GM19468 (cell line): ENCODE results near the gene RIPK4.
"Not testable (repeated sequence)": the region's sequence is repeated elsewhere in the genome, so short reads cannot be mapped to it uniquely, and the experiment has no call there.

Experiments used
- ATAC-seq: cut with Tn5 transposase; IDR thresholded peaks from one replicate; pipeline ENCODE4 v1.9.1; 2021; ENCODE audit warnings: mild to moderate bottlenecking, moderate library complexity, moderate number of reproducible peaks; ENCODE audit not compliant: unreplicated experiment; ENCODE audit errors: extremely low read depth

RIPK4 gene

DNA sequence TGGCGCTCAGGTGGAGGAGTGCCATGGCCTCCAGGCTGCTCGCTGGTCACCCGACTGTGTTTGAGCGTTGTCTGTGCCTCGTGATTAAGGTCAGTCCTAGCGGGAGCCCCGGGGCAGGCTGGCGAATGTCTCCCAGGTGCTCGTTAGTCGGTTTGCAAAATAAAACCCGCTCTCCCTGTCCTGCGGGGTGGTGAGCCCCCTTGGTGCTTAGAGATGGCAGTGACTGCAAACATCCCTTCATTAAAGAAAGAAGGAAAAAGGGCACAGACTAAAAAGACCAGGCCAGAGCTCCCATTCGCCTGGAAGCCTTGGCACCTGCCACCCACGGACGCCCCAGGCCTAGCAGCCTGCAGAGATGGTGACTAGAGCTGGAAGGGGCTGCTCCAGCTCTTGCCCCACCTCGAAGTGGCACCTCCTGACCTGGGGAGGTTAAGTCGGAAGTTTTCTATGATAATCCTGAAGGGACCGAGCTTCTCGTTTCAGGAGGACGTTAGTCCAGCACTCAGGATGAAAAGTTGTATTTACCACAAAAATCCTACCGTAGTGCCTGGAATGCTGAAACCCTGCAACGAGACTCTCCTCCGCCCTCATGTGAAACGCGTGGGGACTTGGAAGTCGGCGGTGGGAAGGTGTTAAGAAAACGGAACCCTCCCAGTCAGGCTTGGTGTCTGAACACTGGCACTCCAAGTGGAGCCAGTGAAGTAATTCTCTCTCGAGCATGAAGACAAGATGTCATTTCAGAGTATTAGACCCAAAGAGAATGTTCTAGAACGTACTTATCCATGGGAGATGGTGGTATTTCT lies 24.6 kb downstream of the RIPK4 start:
- no peak for ATAC-seq

DNA sequence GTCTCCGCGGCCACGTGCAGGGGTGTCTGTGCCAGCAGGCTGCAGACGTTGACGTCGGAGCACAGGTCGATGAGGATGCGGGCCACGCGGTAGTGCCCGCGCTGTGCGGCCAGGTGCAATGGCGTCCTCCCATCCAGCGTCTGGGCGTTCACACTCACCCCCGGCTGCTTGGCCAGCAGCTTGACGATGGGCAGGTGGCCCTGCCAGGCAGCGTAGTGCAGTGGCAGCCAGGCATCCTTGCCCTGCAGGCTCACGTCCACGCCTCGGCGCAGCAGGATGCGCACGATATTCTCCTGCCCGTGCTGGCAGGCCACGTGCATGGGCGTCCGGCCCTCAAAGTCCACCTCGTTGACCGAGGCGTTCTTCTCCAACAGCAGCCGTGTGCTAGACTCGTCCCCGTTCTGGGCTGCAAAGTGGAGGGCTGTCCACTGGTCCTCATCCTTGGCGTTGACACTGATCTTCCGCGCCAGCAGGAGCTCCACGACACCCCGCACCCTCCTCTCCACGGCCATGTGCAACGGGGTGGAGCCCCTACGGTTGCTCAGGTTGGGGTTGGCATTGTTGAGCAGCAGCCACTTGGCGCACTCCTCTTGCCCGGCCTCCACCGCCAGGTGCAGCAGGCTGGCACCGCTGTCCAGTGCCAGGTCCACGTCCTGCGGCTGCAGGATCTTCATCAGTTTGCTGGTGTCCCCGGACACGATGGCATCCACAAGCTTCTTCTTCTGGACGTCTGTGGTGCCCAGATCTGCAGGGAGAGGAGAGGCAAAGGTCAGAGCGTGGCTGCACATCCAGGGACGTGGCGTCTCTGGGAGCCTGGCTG lies 25.4 kb downstream of the RIPK4 start:
- no peak for ATAC-seq

DNA sequence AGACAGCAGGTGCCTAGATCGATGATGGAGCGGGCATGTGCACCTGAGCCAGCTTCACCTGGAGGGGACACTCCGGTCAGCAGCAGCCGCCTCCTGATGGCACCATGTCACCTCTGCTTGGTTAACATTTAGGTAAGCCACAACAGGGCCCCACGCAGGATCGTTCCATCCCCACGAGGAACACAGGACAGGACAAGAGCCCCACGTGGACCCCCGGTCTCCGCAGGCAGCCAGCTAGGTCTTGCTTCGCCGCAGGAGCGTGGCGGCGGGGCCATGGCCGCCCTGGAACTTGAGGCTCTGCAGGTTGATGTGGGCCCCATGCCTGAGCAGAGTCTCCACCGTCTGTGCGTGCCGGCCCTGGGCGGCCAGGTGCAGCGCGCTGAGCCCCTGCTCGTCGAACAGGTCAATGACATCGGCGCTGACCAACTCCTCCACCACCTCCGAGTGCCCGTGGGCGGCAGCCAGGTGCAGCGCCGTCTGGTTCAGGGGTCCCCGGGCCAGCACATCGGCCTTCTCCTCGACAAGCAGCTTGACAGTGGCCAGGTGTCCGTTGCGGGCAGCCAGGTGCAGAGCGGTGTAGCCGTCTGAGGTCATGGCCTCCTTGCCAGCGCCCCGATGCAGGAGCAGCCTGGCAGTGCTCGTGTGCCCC lies 26.1 kb downstream of the RIPK4 start:
- ATAC-seq = no peak

DNA sequence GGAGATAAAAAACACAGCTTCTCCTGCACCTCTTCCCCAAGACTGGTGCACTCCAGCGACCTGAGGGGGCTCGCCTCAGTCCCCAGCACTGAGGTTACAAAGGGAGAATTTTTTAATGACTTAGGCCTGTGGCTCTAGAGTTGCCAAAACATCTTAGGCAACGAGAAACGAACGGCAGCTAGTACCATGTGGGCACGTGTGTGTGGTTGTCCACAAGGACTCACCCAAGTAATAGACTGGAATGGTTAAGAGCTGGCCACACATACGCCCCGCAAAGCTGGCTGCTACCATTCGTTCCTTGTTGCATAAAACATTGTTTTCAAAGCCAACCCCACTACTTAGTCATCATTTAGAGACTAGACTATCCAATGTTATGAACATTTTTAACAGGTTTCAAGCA lies 26.9 kb downstream of the RIPK4 start:
- no peak for ATAC-seq

DNA sequence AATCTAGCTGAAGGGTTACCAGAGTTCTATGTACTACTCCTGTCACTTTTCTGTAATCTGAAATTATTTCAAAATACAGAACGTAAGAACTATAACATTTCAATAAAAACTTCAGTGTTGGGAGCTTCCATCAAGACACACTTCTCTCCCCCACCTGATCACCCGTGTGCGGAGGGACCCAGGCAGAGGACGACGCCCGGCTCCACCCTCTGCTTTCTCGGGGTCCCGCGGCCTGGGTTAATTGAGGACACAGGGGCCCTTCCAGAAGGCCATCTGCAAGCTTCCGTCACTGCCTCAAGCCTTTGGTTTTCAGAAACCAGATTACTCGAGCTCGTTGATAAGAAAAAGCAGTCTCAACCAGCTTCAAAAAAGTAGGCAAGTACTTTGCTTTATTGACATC lies 27.8 kb downstream of the RIPK4 start:
- ATAC-seq = no peak

DNA sequence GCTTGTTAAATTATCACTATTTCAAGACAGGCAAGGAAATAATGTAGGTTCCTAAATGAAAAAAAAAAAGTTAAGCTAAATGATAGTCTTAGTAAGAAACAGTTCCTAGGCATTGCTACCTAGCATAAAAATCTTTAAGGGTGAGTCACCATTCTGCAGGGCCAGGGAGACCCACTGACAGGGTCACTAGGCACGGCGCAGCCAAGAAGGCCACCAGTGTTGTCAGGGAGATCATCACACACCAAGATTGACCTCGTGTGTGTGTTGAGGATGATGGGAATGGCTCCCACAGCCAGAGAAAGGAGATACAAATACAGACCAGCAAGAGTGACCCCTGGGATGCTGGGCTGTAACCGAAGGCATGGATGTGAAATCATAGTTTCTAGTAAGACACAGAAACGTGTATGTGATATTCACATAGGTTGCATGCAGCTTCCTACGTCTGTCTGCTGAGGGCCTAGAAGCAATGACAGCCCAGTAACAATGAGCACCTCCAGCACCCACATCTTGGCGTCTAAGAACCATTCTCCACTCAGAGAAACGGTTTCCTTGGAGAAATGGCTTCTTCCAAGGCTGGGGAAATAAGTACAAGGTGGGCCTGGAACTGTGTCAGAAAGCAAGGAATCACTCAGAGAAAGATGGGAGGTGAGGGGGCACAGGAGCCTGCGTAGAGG lies 29.1 kb downstream of the RIPK4 start:
- no peak for ATAC-seq

DNA sequence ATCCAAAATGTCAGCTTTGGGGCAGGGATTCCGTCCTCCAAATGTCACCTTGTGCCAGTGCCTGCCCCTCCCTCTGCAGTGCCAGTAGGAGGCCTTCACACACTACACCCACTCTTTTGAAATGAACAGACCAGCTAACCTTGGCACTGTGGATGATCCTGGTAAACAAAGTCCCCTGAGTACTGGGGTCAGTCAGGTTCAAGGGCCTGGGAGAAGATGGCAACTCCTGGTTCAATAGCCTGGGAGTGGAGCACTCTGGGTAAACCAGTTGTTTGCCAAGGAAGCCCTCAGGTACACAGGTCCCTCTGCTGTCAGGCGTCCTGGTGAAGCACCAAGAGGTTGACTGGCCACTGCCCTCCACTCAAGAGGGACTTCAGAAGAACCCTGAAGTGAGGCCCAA lies 30.4 kb downstream of the RIPK4 start:
- ATAC-seq = no peak

DNA sequence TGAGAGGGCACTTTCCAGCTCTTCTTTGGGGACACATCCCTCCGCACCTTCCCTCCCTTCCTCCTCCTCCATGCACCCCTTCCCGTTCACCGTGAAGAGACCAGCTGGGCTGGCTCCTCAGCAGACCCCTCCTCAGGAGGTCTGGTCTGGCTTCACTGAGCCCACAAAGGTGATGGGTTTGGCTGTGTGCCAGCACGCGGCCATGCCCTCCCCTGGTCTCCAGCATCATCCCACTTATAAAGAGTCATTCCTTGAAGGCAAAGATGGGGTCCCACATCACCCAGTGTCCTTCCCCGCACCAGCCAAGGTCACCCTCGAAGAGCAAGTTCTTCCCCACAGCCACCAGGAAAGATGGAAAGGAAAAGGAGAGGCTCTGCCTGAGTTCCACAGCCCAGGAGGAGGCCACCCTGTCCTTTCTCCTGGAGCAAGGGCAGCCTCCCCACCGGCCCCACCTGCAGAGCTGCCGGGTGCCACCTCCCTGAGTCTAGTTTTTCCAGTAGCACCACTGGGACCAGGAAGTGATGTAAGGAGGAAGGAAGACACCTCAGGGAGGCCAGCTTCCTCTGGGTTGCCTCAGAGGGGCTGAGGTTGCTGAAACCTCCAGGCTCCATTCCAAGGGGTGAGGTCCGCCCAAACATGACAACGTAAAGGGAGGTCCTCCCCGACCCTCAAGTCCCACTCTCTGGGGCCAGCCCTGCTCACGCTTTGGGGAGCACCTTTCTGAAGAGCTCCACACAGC lies 32.7 kb downstream of the RIPK4 start:
- ATAC-seq = no peak

DNA sequence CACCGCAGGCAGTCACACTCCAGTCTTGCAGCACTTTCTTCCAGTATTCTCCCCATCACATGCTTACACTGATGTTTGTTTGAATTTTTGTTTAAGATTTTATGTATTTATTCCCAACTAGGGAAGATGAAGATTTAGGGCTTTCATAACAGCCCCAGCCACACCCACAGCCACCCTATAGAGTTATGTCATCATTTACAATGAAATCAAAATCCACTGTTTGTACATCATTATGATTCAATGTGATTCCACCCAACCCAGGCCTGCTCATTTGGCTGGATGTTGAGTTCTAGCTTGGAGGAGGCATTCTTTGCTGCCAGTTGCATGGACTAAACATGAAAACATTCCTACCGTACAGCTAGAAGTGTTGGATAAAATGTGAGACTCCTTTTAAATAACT lies 35.8 kb downstream of the RIPK4 start:
- ATAC-seq = no peak

DNA sequence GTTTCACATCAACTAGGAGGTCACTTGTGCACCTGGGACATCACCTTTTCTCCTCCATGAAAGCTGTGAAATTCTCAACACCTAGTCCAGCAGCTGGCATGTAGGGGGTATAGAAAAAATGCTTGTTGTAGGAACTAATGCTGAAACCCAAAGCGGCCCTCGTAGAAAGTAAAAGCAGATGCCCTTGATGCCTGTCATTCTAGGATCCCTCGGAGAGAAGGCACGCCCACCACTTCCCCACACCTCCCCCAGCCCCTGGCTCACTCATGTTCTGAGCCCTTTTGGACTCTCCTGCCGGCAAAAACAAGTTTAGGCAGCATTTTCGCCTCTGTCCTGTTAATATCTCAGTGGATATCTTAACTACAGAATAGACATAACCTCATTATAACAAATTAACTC lies 36.5 kb downstream of the RIPK4 start:
- ATAC-seq = no peak

DNA sequence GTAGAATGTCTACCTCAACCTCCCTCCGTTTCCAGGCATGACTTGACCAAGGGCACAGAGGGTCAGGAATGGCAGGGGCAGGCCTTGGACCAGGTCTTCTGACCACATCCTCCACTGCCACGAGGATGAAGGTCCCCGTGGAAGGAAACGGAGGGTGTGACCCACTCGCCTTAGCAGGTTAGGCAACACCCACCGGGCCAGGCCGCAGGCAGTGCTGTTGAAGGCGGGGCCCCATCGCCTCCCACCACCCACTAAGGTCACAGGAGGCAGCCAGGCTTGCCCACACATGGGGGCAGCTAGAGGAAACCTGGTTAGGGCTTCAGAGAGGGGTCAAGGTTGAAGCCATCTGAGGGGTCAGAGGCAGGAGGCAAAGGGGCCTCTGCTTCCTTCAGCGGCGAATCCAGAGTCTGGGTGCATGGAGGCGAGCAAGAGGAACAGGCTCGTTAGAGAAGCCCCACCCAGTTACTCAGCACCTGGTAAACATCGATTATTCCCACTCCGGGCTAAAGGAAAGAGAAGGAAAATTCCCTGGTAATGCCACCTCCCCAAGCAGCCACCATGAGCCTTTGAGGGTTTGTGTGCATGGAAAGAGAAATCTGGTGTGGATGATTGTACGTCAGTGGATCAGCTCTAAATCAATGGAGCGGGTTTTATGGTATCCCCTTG lies 37.0 kb downstream of the RIPK4 start:
- ATAC-seq = no peak

DNA sequence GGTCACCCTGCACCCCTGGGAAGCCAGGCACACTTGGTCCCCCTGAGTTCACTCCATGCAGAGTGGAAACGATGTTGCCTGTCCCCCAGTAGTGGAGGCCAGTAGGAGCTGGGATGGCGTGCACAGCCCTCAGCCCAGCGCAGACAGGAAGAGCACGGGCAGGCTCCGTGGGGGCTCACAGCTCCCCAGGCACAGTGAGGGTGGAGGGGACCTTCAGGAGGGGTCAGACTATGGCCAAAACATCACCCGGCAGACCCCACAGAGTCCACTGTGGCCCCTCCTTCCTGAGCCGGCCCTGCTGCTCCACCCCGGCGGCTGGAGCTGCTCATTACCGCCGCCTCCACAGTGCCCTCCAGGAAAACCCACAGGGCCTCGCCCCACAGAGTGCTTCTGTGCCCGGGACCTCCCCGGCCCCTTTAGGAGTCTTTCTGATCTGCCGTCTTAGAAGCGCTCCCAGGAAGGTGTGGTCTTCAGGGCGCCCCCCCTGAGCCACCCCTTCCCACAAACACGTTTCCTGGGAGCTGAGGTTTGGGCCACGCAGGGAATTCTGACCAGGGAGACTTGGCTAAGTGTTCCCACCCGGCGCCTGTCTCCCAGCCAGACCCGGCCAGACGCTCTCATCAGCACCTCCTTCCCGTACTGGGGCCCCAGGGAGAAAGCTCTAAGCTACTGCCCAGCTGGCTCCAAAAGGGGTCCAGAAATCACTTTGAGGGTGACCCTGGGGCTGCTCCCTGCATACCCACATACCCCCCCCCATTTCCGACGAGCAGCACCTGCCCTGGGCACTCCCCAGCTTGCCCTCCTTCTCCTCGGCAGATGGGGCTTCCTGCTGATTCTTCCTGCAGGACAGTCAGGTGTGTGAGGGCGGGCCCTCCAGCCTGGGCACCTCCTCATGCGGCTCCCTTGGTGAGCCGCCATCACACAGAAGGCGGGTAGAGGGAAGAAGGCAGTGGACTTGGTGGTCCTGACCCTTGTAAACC lies 38.8 kb downstream of the RIPK4 start:
- no peak for ATAC-seq

DNA sequence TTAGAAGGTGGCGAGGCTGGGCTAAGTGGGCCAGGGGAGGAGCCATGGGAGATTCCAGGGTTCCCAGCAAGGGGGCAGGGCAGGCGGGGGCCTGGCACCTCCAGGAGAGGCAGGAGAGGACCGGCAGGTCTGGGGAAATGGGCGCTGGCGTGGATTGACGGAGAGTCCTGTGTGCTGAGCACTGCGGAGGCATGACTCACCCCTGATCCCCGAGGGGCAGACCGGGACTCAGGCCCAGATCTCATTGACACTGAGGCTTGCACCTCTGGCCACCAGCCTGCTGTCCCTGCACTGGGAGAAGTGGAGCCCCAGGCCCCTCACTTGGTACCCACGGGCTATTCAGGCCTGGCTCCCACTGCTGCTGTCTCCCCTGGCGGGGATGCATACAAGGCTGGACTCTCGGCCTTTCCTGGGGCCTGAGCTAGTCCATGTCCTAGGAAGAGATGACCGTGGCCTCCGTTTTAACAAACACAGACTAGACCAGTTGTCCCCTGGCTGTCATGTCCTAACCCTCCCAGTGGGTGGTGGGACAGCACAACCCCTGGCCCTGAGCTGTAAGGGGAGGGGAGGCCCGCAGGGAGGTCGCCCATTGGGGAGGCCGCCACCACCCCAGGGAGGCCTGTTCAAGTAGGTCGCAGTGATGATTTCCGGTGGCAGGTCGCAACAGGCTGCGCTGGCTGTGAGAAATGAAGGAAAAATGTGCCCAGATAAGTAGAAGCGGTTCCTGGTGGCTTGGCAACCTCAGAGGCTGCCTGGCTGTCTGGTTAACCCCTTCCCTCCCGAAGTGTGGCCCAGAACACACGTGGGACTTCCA lies 39.7 kb downstream of the RIPK4 start:
- ATAC-seq = no peak

DNA sequence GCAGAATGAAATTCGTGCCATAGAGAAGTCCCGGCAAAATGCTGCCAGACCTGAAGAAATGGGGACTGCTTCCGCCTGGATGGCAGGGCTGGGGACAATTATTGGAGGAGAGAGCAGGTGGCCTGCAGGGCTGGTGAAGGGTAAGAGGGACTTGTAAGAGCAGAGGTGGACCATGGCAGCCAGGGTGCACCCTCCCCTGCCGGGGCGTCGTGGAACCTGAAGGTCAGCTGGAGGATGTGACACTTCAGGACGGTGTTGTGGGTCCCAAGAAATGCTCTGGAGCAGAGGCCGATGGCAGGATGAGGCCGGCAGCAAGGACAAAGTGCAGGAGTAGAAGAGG lies 40.3 kb downstream of the RIPK4 start:
- no peak for ATAC-seq

DNA sequence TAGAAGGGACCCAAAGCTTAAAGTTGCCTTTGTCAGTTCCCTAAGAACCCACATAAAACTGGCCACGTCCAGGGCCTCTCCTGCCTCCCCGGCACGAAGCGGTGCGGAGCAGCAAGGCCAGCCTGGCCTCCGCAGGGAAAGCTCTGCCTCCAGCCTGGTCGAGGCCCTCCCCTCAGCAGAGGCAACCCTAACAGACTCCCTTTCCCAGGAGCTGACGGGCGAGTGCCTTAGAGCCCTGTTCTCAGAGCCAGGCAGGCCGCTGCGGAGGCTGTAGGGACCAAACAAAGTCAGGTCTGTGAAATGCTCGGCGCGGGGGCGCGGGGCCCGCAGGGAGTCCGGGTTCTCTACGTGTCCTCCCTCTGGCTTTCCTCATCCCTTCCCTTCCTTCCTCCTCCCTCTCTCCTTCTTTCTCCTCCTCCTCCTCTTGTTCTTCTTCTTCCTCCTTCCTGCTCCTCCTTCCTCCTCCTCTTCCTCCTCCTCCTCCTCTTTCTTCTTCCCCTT lies 40.7 kb downstream of the RIPK4 start:
- no peak for ATAC-seq

DNA sequence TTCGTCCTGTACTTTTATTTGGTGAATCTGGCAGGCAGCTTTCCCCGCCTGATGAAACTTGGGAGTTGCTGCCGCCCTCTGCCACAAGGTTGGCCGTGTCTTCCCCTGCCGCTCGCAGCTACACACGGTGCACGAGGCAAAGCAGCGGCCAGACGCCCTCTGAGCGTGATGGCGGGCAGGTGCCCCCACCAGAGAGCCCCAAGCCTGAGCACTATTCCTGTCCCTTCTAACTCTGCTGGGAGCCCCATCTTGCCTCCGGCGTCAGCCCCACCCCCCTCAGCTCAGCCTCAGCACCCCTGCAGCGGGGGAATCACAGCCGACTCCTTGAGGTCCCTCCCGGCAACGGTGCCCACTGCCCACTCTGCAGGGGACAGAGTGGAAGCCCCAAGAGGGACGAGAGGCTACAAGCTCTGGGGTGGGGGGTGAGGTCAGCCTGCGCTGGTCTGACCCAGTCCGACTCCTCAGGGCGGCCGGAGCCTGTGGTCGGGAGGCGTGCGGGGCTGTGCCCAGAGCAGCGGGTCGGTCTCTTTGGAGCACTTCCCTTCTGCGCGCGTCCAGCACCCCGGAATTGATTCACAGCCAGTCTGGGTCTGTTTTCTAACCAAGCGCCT lies 41.3 kb downstream of the RIPK4 start:
- ATAC-seq = no peak

DNA sequence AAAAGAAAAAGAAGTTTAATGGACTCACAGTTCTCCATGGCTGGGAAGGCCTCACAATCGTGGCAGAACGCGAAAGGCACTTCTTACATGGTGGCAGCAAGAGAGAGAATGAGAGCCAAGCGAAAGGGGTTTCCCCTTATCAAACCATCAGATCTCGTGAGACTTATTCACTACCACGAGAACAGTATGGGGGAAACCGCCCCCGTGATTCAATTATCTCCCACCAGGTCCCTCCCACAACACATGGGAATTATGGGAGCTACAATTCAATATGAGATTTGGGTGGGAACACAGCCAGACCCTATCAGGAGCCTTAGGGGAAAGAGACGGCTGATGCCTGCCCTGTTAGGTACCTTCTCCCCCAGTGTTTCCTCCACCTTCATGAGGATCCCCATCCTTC lies 43.0 kb downstream of the RIPK4 start:
- ATAC-seq = not testable (repeated sequence)
